Activated T-helper 1 cell treated with anti-CD3 and anti-CD28 coated beads, Interleukin-12 subunit alpha, Interleukin-12 subunit beta, Interleukin-2, Interleukin-4 antibody, amounts not matched to agents 30 ng/mL and 10 ng/mL and 1 ng/mL, durations not matched to agents 14 hours and 24 hours and 36 hours (primary cell): ENCODE data around the gene EFS. TPM values are rescaled to one million over a fixed set of nuclear protein-coding genes. Genes with fewer than 3 reads are reported as not detected.
A peak's percentile ranks its signal among the peaks of the same experiment; 100 is the strongest.

Source experiments
- DNase-seq: peaks from one replicate; pipeline ENCODE4 v3.0.0; 2021; ENCODE audit warnings: low spot score
- H3K27ac Mint-ChIP-seq: one replicate; pipeline ENCODE4 v1.8.0; 2021; ENCODE audit warnings: mild to moderate bottlenecking, mixed read lengths
- H3K27me3 Mint-ChIP-seq: one replicate; pipeline ENCODE4 v1.8.0; 2022; ENCODE audit warnings: mild to moderate bottlenecking, moderate library complexity, mixed read lengths; ENCODE audit not compliant: insufficient read depth
- H3K36me3 Mint-ChIP-seq: one replicate; pipeline ENCODE4 v1.8.0; 2021; ENCODE audit warnings: low read depth, mixed read lengths
- H3K4me1 Mint-ChIP-seq: one replicate; pipeline ENCODE4 v1.8.0; 2021; ENCODE audit warnings: low read depth, mixed read lengths
- H3K4me3 Mint-ChIP-seq: one replicate; pipeline ENCODE4 v1.8.0; 2021; ENCODE audit warnings: mild to moderate bottlenecking, moderate library complexity, mixed read lengths
- H3K9me3 Mint-ChIP-seq: one replicate; pipeline ENCODE4 v1.8.0; 2021; ENCODE audit warnings: mixed read lengths
- intact Hi-C: fragments of 100-400 bp; cut with micrococcal nuclease; formaldehyde crosslinking; loops from one replicate; pipeline ENCODE4 v1.15.1; 2024
- total RNA-seq: library from RNA; stranded (reverse); gene quantifications from 2 replicates; pipeline ENCODE4 v1.2.3, GENCODE V29; 2022

Gene EFS
- total RNA-seq, 1 donor from 2014 or later = not detected

DNA sequence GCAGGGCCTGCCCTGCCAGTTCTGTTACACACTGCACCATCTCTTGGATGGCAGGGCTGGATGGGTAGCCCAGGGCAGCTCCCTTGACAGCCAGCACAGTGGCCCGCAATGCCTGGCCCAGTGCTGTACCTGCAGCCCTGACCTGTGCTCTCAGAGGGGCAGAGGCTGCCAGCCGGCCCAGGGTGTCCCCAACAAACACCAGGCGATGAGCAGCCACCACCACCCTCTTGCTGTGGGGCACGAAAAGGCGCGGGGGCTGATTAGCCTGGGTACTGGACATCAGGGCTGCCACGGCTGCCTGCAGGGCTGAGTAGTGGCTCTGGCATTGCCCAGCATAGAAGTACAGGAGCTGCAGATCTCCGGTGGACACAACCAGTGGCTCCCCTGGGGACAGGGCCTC is 7.7 kb downstream of the EFS start:
- Mint-ChIP-seq H3K4me3 (no peak overlapping the region), H3K4me1 (peaks cover 5% of the 10 kb centered on the region), H3K9me3 (no peaks in the 10 kb centered on the region), H3K27me3 (peaks cover 17% of the 10 kb centered on the region), H3K36me3 (no peaks in the 10 kb centered on the region), H3K27ac (no peak overlapping the region)
- intact Hi-C loops = no loop called here
- no peak for DNase-seq

DNA sequence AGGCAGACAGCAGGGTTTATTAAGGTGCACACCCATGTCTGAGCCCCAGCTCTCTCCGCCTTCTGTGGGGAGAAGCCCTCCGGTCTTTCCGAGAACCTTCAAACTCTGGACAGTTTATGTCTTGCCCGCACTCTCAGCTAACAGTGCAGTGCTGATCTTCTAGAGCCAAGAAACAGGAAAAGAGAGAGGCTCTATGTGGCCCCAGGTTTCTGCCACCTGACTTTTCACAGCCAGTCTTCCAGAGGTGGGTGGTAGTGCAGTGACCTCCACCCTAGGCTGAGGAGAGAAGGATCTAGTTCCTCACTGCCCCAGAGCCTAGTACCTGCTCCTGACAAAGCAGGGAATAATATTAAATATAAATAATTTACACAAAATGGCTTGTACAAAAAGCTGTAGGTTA is 8.3 kb downstream of the EFS start:
- no peaks in the 10 kb centered on the region for H3K36me3 Mint-ChIP-seq
- DNase-seq = no peak
- H3K4me3 Mint-ChIP-seq = no peak overlapping the region
- H3K27me3 Mint-ChIP-seq = peaks cover 17% of the 10 kb centered on the region
- intact Hi-C loops = no loop called here
- no peaks in the 10 kb centered on the region for H3K9me3 Mint-ChIP-seq
- no peak overlapping the region for H3K27ac Mint-ChIP-seq
- H3K4me1 Mint-ChIP-seq = peaks cover 5% of the 10 kb centered on the region

DNA sequence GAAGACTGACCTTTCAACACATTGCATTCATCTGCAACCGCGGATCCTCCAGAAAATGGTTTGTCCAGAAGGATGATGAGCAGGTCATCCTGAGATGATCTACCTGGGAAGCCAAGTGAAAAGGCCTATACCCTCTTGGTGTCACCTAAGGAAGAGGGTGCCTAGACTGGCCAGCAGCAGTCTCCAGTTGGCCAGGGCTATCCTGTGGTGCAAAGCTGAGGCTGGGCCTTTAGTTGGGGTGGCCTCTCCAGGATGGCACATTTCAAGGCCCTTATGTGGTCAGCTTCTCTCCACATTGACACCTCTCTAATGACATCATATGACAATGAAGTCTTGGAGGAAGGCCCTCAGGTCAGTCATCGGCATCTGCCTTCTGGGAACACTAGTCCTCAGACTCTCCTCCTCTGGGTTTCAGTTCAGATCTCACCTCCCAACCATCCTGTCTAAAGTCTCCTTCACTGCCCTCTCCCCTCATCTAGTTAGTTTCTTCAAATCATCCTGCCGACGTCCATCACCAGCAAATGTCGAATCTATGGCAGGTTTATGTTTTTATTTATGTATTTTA is 9.0 kb downstream of the EFS start:
- Mint-ChIP-seq H3K27ac (no peak overlapping the region), H3K9me3 (no peaks in the 10 kb centered on the region)
- intact Hi-C loops = no loop called here

DNA sequence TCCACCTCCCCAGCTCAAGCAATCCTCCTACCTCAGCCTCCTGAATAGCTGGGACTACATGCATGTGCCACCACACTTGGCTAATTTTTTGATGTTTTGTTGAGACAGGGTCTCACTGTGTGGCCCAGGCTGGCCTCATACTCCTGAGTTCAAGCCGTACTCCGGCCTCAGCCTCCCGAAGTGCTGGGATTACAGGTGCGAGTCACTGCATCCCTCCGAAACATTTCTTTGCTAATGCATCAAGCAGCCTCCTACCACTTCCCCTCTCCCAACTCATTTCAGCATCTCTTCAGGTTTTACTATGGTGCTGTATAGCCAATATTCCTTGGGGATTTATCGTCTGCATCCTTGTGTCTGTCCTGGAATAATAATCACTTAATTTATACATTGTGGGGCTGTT is 10.0 kb downstream of the EFS start:
- Mint-ChIP-seq H3K27ac (no peak overlapping the region), H3K36me3 (no peaks in the 10 kb centered on the region), H3K27me3 (peaks cover 32% of the 10 kb centered on the region), H3K4me3 (no peak overlapping the region), H3K9me3 (no peaks in the 10 kb centered on the region), H3K4me1 (peaks cover 5% of the 10 kb centered on the region)
- DNase-seq = no peak
- intact Hi-C loops = no loop called here

More for the DNA sequence above, 9.0 kb downstream of the EFS start:
- Mint-ChIP-seq H3K4me1 (peaks cover 5% of the 10 kb centered on the region), H3K27me3 (peaks cover 24% of the 10 kb centered on the region), H3K4me3 (no peak overlapping the region), H3K36me3 (no peaks in the 10 kb centered on the region)
- no peak for DNase-seq

DNA sequence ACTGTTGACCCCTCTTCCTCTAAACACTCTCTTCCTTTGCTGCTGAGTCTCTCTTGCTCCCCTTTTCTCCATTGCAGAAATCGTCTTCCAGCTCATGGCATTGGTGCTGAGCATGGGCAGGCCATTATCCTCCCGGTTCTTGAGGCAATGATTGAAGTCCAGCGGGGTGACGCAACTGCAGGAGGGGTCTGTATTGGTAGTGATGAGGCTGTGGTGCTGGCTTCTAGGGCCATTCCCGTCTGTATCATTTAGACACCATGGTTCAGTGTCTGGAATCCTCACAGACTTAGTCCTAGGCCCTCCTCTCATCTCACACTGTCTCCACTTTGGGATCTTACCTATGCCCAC is 11.6 kb downstream of the EFS start:
- intact Hi-C loops = loop anchor here (2.0 kb wide), 1 partner anchor 25 kb away; no protein-coding TSS in a partner anchor
- H3K9me3 Mint-ChIP-seq = no peaks in the 10 kb centered on the region

DNA sequence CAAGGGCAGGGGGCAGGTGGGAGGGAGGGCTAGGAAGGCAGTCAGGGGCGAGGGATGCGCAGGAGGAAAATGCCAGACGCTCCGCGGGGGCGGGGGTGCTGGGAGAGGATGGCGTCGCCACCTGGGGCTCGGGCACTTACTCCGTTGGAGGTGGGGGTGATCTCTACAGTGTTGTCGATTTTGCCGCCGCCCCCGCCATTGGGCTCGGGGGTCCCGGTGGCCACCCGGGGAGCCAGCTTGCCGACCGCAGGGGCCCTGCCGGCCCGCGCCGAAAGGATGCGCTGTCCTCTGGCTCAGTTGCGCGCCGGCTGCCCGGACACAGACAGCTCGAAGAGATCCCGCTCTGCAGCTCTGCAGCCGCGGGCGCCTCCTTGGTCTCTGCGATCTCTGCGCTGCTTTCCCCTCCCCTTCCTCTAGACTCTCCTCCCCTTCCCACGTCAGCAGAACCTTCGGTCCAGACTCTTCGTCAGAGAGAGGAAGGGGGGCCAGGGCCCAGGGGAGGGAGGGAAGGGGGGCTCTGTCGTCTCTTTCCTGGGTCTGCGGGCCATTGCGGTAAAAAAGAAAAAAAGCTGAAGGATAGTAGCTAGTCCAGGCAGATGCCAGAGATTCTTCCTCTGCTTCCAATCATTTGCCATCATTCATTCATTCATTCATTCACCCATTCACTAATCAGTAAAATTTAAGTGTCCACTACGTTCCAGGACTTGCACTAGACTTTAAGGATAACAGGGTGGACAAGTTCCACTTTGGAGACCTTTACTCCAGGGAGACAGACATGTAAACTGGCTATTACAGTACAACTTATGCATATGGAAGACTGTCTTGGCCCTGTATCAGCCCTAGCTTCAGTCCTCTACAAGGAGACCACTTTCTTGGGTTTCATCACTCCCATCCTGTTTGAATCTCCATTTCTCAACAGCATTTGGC is 12.2 kb downstream of the EFS start, which contains the start of gene SLC22A17:
TSS of gene SLC22A17 (minus strand) at position 382 of the 927 bp plus-strand sequence.
- peaks cover 32% of the 10 kb centered on the region for H3K27me3 Mint-ChIP-seq
- no peak within 1 kb of the TSS for H3K27ac Mint-ChIP-seq
- H3K4me1 Mint-ChIP-seq = peaks cover 5% of the 10 kb centered on the region
- intact Hi-C loops = loop anchor here (2.0 kb wide), 1 partner anchor 24 kb away; no protein-coding TSS in a partner anchor
- H3K9me3 Mint-ChIP-seq = no peaks in the 10 kb centered on the region
- H3K36me3 Mint-ChIP-seq = no peaks in the 10 kb centered on the region
- DNase-seq = peak; percentile 27
- peak within 1 kb of the TSS; percentile 76 for H3K4me3 Mint-ChIP-seq

More for the DNA sequence above, 11.6 kb downstream of the EFS start:
- H3K4me1 Mint-ChIP-seq = peaks cover 5% of the 10 kb centered on the region
- H3K4me3 Mint-ChIP-seq = peak overlapping the region; percentile 76
- peaks cover 32% of the 10 kb centered on the region for H3K27me3 Mint-ChIP-seq
- no peak overlapping the region for H3K27ac Mint-ChIP-seq
- DNase-seq = no peak
- no peaks in the 10 kb centered on the region for H3K36me3 Mint-ChIP-seq

DNA sequence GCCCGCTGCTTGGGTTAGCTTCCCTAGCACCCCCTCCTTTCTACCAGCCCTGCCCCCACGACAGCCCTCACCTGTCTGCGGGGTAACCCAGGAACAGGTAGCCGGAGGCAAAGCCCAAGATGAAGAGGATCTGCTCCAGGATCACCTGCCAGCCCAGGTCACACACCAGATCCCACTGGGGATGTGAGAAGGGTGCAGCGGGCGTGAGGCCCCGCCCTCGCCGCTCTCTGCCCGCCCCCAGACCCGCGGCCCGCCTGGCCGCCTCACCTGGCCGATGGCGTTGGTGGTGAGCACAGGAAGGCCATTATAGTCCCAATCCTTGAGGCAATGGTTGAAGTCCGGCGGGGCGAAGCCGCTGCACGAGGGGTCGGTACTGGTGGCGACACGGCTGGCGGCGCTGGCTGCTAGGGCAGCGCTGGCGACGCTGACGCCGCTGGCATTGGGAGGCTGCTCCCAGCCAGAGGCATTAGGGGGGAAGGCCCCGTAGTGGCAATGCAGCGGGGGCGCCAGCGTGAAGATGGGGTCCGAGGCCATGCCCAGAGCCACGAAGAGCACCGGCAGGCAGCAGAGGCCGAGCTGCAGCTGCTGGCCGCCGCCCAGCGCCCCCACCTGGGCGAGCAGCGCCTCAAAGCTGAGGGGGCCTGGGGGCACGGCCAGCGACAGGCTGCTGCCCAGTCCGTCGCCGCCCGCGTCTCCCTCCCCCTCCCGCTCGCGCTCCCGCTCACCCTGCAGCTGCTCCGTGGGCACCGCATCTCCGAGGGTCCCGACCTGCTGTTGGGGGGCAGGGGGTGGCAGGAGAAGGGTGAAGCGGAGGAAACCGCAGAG is 13.1 kb downstream of the EFS start:
- peaks cover 5% of the 10 kb centered on the region for H3K4me1 Mint-ChIP-seq
- no peak for DNase-seq
- H3K27ac Mint-ChIP-seq = no peak overlapping the region
- H3K4me3 Mint-ChIP-seq = peak overlapping the region; percentile 76
- no peaks in the 10 kb centered on the region for H3K9me3 Mint-ChIP-seq
- peaks cover 32% of the 10 kb centered on the region for H3K27me3 Mint-ChIP-seq
- intact Hi-C loops = loop anchor here (2.0 kb wide), 1 partner anchor 23 kb away; no protein-coding TSS in a partner anchor
- no peaks in the 10 kb centered on the region for H3K36me3 Mint-ChIP-seq

DNA sequence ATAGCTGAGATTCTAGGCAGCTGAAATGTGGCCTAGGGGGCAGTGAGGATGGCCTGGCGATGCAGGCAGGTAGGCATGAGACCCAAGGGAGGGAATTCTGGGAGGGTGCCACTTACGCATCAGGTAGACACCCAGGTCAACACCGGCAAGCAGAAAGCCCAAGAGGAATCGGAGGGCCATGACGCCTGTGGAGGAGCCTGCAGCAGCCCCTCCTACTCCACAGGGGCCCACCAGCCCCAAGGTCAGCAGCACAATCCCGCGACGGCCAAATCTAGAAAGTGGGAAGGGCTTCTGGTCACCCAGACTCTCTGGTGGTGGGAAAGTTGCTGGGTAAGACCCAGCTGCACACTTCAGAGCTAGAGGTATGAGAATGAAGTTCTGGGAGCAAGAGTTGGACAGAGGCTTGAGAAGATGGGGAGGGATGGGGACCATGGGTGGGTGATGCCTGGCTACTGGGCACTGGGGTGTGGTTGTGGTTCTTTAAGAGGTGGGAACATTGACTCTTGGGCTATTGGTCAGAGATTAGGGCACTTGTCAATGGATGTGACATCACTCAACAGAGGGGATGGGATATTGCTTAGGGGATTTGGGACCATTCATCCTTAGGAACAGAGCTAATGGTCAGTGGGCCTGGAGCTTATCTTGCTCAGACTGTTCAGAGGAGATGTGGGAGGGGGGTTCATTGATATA is 15.7 kb downstream of the EFS start:
- H3K9me3 Mint-ChIP-seq = no peaks in the 10 kb centered on the region
- no peak for DNase-seq
- H3K27me3 Mint-ChIP-seq = peaks cover 35% of the 10 kb centered on the region
- intact Hi-C loops = no loop called here
- H3K4me1 Mint-ChIP-seq = peaks cover 5% of the 10 kb centered on the region
- H3K27ac Mint-ChIP-seq = no peak overlapping the region
- H3K36me3 Mint-ChIP-seq = no peaks in the 10 kb centered on the region
- H3K4me3 Mint-ChIP-seq = no peak overlapping the region

DNA sequence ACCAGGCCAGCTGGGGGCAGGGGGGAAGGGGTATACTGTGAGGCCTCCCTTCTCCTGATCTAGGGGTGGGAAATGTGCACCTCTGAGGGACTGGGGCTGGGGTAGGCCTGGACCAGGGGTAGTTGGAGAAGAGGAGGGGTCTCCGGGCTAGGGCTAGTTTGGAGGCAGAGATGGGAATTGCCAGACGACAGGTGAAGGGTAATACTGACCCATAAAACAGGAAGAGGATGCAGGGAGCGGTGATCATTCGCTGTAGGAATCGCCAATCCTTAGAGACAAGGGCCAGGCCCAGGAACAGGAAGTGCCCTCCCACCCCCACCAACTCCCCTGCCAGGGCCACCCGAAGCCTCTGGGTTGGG is 16.7 kb downstream of the EFS start:
- no peak overlapping the region for H3K4me3 Mint-ChIP-seq
- no peaks in the 10 kb centered on the region for H3K36me3 Mint-ChIP-seq
- H3K9me3 Mint-ChIP-seq = no peaks in the 10 kb centered on the region
- H3K27me3 Mint-ChIP-seq = peaks cover 27% of the 10 kb centered on the region
- intact Hi-C loops = no loop called here
- peaks cover 5% of the 10 kb centered on the region for H3K4me1 Mint-ChIP-seq
- no peak for DNase-seq
- H3K27ac Mint-ChIP-seq = no peak overlapping the region

DNA sequence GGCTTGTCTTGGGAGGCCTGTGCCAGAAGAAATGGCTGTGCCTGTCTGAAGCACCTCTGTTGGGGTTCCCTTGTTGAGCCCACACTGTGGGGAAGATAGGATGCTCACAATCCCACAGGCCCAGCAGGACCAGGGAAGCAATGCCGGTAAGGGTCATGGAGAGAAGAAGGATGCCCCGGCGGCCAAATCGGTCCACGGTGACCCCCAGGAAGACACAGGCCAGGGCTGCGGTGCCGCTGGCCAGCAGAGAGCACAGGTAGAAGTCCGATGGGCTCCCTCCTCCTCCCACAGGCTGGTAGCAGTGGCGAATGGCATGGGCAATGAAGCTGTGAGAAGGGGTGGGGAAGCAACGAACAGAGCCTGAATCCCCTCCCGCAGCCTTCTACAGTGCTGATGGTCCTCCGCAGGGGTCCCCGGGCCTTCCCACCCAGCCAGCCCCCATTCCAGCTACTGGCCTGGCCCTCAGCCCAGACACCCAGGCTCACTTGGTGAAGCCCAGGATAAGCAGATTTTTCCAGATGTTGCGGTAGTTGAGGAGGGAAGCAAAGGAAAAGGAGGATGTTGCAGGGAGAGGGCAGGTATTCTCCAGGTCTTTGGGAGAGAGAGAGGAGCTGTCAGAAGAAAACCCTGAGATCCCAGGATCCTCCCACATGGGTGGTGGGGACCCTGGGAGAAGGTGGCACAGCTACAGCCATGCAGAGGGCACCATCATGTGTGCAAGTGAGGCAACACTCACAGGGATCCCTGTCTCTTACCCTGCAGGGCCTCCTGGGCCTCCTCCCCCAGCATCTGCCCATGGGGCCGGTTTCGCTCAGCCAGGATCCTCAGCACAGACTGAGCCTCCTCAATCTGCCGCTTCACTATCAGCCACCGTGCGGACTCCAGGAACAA is 17.3 kb downstream of the EFS start:
- Mint-ChIP-seq H3K4me3 (no peak overlapping the region), H3K36me3 (no peaks in the 10 kb centered on the region), H3K4me1 (no peaks in the 10 kb centered on the region), H3K27me3 (peaks cover 27% of the 10 kb centered on the region), H3K9me3 (no peaks in the 10 kb centered on the region), H3K27ac (no peak overlapping the region)
- intact Hi-C loops = no loop called here
- no peak for DNase-seq

DNA sequence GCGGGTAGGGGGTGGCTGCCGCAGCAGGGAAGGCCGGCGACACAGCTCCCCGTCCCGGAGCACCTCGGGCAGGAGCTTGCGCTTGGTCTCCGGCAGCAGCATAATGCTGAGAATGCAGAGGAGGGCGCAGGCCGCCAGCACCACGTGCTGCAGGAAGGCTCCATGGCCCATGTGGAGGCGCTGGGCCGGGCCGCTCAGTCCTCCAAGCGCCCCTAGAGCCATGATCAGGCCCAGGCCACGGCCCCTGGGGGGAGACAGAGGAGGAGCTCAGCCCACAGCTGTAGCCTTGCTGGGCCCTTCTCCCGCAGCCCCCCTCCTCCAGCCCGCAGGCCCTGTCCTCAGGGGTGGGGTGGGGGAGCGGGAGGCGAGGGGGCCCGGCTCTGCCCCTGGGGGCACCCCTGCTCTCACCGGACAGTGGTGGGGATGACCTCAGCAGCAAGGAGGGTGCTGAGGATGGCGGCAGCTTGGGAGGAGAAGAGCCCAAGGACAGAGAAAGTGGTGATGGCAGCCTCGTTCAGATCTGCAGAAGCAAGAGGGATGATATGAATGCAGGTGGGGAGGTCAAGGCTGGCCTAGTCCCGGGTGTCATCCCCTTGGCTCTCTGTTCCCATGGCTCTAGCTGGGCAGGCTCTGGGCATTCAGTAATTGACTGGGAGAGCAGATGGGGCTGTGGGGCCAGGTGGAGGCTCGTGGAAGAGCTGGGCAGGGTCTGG is 18.1 kb downstream of the EFS start:
- H3K27me3 Mint-ChIP-seq = peaks cover 28% of the 10 kb centered on the region
- no peak overlapping the region for H3K4me3 Mint-ChIP-seq
- H3K27ac Mint-ChIP-seq = no peak overlapping the region
- DNase-seq = no peak
- no peaks in the 10 kb centered on the region for H3K9me3 Mint-ChIP-seq
- intact Hi-C loops = no loop called here
- no peaks in the 10 kb centered on the region for H3K4me1 Mint-ChIP-seq
- no peaks in the 10 kb centered on the region for H3K36me3 Mint-ChIP-seq
